K562 (cell line): Measurements from ENCODE around the gene CYP21A2.
"Not testable (repeated sequence)": the region's sequence is repeated elsewhere in the genome, so short reads cannot be mapped to it uniquely, and the experiment has no call there.

ENCODE experiments used
- CCNT2 ChIP-seq: IDR thresholded peaks from 2 replicates; pipeline ENCODE4 v1.6.1; 2011; ENCODE audit warnings: borderline replicate concordance, low read depth, mild to moderate bottlenecking, moderate library complexity, mixed read lengths, low read length; ENCODE audit not compliant: insufficient read length; ENCODE audit errors: extremely low read depth
- HDGF ChIP-seq: fragments of 450-650 bp; IDR thresholded peaks from 2 replicates; pipeline ENCODE4 v1.6.1; 2016
- NR2C1 ChIP-seq, 2 experiments: fragments of 450-650 bp; IDR thresholded peaks; 2 replicates each; pipeline ENCODE4 v1.6.1; 2017; ENCODE audit warnings: mild to moderate bottlenecking in 2 of 2, antibody characterized with exemption in 1 of 2, inconsistent platforms in 1 of 2, missing compliant biosample characterization in 1 of 2, missing genetic modification characterization in 1 of 2
- TARDBP ChIP-seq: fragments of 450-650 bp; IDR thresholded peaks from 2 replicates; pipeline ENCODE4 v1.6.1; 2016
- ZNF41 ChIP-seq: fragments of 250-450 bp; sonication (Bioruptor Pico); conservative IDR thresholded peaks from 2 replicates; pipeline ENCODE4 v1.4.0; 2020; ENCODE audit warnings: mild to moderate bottlenecking
- ZZZ3 ChIP-seq: fragments of 450-650 bp; IDR thresholded peaks from 2 replicates; pipeline ENCODE4 v1.6.1; 2016; ENCODE audit warnings: antibody characterized with exemption, mild to moderate bottlenecking, moderate library complexity

DNA sequence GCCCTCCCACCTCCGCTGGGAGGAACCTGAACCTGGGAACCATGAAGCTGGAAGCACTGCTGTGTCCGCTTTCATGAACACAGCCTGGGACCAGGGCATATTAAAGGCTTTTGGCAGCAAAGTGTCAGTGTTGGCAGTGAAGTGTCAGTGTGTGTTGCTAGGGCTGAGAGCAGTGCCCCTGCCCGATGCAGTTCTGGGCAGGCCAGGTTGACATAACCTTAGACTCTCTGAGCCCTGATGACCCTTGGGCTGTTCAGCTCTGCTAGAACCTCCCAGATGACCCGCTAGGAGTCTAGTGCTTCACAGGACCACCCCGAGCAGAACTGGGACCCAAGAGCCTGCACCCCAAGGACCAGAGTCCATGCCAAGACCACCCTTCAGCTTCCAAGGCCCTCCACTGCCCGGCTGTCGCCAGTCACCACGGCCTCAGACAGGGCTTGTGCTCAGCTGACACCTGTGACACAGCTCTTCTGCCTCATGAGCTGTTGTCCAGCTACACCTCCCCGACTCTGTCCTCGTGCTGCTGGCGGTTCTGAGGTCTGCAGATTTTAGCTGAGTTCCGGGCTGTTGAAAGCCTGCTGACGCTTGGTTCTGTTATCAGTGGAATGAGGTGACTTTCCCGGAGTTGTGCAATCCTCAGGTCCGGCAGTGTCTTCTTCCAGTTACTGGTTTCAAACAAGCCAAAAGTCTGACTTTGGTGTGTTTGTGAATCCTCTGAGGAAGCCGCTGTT is 2.8 kb upstream of the CYP21A2 start:
- TF ChIP-seq HDGF; ZZZ3; NR2C1 (IDR thresholded peaks at IDR 0.05); NR2C1 (tag; IDR thresholded peaks at IDR 0.05); TARDBP; ZNF41 (CRISPR knock-in tag); CCNT2: not testable (repeated sequence)
